Aorta (tissue), 5 donors: ENCODE measurements around the gene PMCH. TPM values are rescaled to one million over a fixed set of nuclear protein-coding genes. Genes with fewer than 3 reads are reported as not detected.
A peak's percentile ranks its signal among the peaks of the same experiment; 100 is the strongest.

Source experiments
- ATAC-seq: fragments of 200-7000 bp; cut with Tn5 transposase; one replicate; pipeline ENCODE4 v1.9.1; 2022; ENCODE audit warnings: moderate library complexity; ENCODE audit not compliant: low FRiP score
- DNase-seq, 2 donors: peaks; one replicate each; pipeline ENCODE4 v3.0.0-alpha.2; 2020
- H3K27ac ChIP-seq, 2 donors: one replicate each; pipeline ENCODE4 v1.5.1; 2013; ENCODE audit warnings: low read length in 2 of 2, mild to moderate bottlenecking in 2 of 2, moderate library complexity in 2 of 2, control low read depth in 1 of 2, inconsistent platforms in 1 of 2, low read depth in 1 of 2
- H3K27me3 ChIP-seq, 2 donors: one replicate each; pipeline ENCODE4 v1.6.1; 2013; ENCODE audit warnings: control low read depth in 1 of 2, low read length in 1 of 2, mild to moderate bottlenecking in 1 of 2, moderate library complexity in 1 of 2; ENCODE audit not compliant: insufficient read depth in 2 of 2, control insufficient read depth in 1 of 2
- H3K36me3 ChIP-seq, 2 donors: one replicate each; pipeline ENCODE4 v1.6.1; 2013; ENCODE audit warnings: control low read depth in 1 of 2, low read length in 1 of 2, mild to moderate bottlenecking in 1 of 2; ENCODE audit not compliant: insufficient read depth in 2 of 2, control insufficient read depth in 1 of 2
- H3K4me1 ChIP-seq, 2 donors: one replicate each; pipeline ENCODE4 v1.6.1; 2013; ENCODE audit warnings: low read length in 2 of 2, control low read depth in 1 of 2, mild to moderate bottlenecking in 1 of 2, moderate library complexity in 1 of 2; ENCODE audit not compliant: insufficient read depth in 2 of 2, control insufficient read depth in 1 of 2
- H3K4me3 ChIP-seq, 2 donors: one replicate each; pipeline ENCODE4 v1.5.1; 2013; ENCODE audit warnings: low read length in 2 of 2, control low read depth in 1 of 2, mild to moderate bottlenecking in 1 of 2
- H3K9me3 ChIP-seq: one replicate; pipeline ENCODE4 v1.6.1; 2013; ENCODE audit warnings: mild to moderate bottlenecking, low read length; ENCODE audit not compliant: control insufficient read depth
- WGBS, 2 donors: extraction: QIAGEN DNeasy Blood & Tissue Kit; methylation state at CpG; one replicate each; pipeline ENCODE4 v1.1.7; 2013; 5-methylcytosine and 5-hydroxymethylcytosine counted together
- intact Hi-C, 2 donors: fragments of 100-400 bp; cut with DNase I; formaldehyde crosslinking; loops; one replicate each; pipeline versions ENCODE4 v1.14.2 to v1.15.0; 2022
- polyA plus RNA-seq, 2 donors: library from polyadenylated mRNA; stranded (reverse); fragments of 200-250 nt; gene quantifications; one replicate each; pipeline ENCODE4 v1.2.3, GENCODE V29; 2013
- total RNA-seq, 2 donors: library from RNA; stranded (reverse); fragmentation: NEBNext Ultra II Directional; extraction: Animal tissue kit (Norgen Biotek cat#: 25700); gene quantifications; one replicate each; pipeline ENCODE4 v1.2.1, GENCODE V29; 2021
- donor health status: healthy with polysubstance abuse.
- donor health status: Bipolar disorder and iron deficiency.
- donor health status: DM: no; HTN: no; CAD: no.
- donor health status: DM: no; HTN: no; CAD: no.
- donor health status: DM: yes; HTN: yes; CAD: no.

Gene PMCH
- total and polyA plus RNA-seq, 4 donors, result not detected

- 67 to 69% methylated on average over 4 of the region's 4 CpGs for WGBS, 2 donors
- ATAC-seq (no peak), DNase-seq (no peak)
- H3K4me1 ChIP-seq, result no peaks in the 10 kb centered on the region
- H3K27ac ChIP-seq, result no peak overlapping the region
- H3K27me3 ChIP-seq, result no peaks in the 10 kb centered on the region
- no peak overlapping the region for H3K4me3 ChIP-seq
- H3K9me3 ChIP-seq, result peaks cover 1% of the 10 kb centered on the region
- H3K36me3 ChIP-seq, result no peaks in the 10 kb centered on the region
- intact Hi-C loops, result loop anchor here in 1 of 2 donors (10.0 kb wide), 1 partner anchor 292 kb away; no protein-coding TSS in a partner anchor
Observed at GRCh38 chr12:102202556-102202955, 4.9 kb upstream of the PMCH start.

- intact Hi-C loops, result loop anchor here in 1 of 2 donors (10.0 kb wide), 1 partner anchor 293 kb away; no protein-coding TSS in a partner anchor
- H3K9me3 ChIP-seq, result no peaks in the 10 kb centered on the region
Observed at GRCh38 chr12:102201436-102202061, 3.9 kb upstream of the PMCH start.

GRCh38 chr12:102195826-102196225 lies 1.8 kb downstream of the PMCH start:
- Histone ChIP-seq H3K4me3 (no peak overlapping the region), H3K9me3 (no peaks in the 10 kb centered on the region), H3K27me3 (no peaks in the 10 kb centered on the region), H3K4me1 (no peaks in the 10 kb centered on the region), H3K36me3 (no peaks in the 10 kb centered on the region), H3K27ac (no peak overlapping the region)
- no peak for DNase-seq
- WGBS, 2 donors, result 87 to 90% methylated on average over 4 of the region's 4 CpGs
- intact Hi-C loops, result no loop called here
- ATAC-seq, result no peak

More at GRCh38 chr12:102201436-102202061, 3.9 kb upstream of the PMCH start:
- no peak for ATAC-seq
- Histone ChIP-seq H3K27ac (no peak overlapping the region), H3K4me3 (no peak overlapping the region), H3K27me3 (no peaks in the 10 kb centered on the region), H3K36me3 (no peaks in the 10 kb centered on the region), H3K4me1 (no peaks in the 10 kb centered on the region)
- 84% methylated on average over 3 of the region's 3 CpGs for WGBS, 2 donors
- no peak for DNase-seq

- no peaks in the 10 kb centered on the region for H3K9me3 ChIP-seq
- intact Hi-C loops, result no loop called here
- H3K36me3 ChIP-seq, result no peaks in the 10 kb centered on the region
- H3K4me1 ChIP-seq, result no peaks in the 10 kb centered on the region
- no peak overlapping the region for H3K4me3 ChIP-seq
- H3K27me3 ChIP-seq, result no peaks in the 10 kb centered on the region
- WGBS, 2 donors, result 50 to 53% methylated on average over 2 of the region's 2 CpGs
- ATAC-seq, result no peak
- DNase-seq, result no peak
- no peak overlapping the region for H3K27ac ChIP-seq
Observed at GRCh38 chr12:102182635-102183034, 15.0 kb downstream of the PMCH start.

- DNase-seq, result no peak
- Histone ChIP-seq H3K27ac (no peak overlapping the region), H3K4me3 (no peak overlapping the region), H3K9me3 (no peaks in the 10 kb centered on the region), H3K4me1 (no peaks in the 10 kb centered on the region), H3K36me3 (no peaks in the 10 kb centered on the region), H3K27me3 (no peaks in the 10 kb centered on the region)
- WGBS, 2 donors, result 90 to 93% methylated on average over 2 of the region's 2 CpGs
- ATAC-seq, result no peak
- intact Hi-C loops, result loop anchor here in 1 of 2 donors (5.0 kb wide), 1 partner anchor 308 kb away; the partner anchor contains the start of gene IGF1
Observed at GRCh38 chr12:102174761-102175160, 22.9 kb downstream of the PMCH start.

- H3K9me3 ChIP-seq, result no peaks in the 10 kb centered on the region
- no peak overlapping the region for H3K27ac ChIP-seq
- H3K36me3 ChIP-seq, result no peaks in the 10 kb centered on the region
- DNase-seq, result no peak
- no peak overlapping the region for H3K4me3 ChIP-seq
- ATAC-seq, result no peak
- 90 to 98% methylated on average over 2 of the region's 2 CpGs for WGBS, 2 donors
- H3K27me3 ChIP-seq, result no peaks in the 10 kb centered on the region
- intact Hi-C loops, result loop anchor here in 1 of 2 donors (5.0 kb wide), 1 partner anchor 308 kb away; the partner anchor contains the start of gene IGF1
- H3K4me1 ChIP-seq, result no peaks in the 10 kb centered on the region
Observed at GRCh38 chr12:102174117-102174516, 23.5 kb downstream of the PMCH start.

- H3K27ac ChIP-seq, result no peak overlapping the region
- H3K9me3 ChIP-seq, result no peaks in the 10 kb centered on the region
- ATAC-seq (peak; percentile 62), DNase-seq (no peak)
- no peak overlapping the region for H3K4me3 ChIP-seq
- H3K27me3 ChIP-seq, result no peaks in the 10 kb centered on the region
- intact Hi-C loops, result loop anchor here in 1 of 2 donors (5.0 kb wide), 1 partner anchor 310 kb away; the partner anchor contains the start of gene IGF1
- H3K4me1 ChIP-seq, result peaks cover 0 to 2% of the 10 kb centered on the region in 2 donors
- no peaks in the 10 kb centered on the region for H3K36me3 ChIP-seq
Observed at GRCh38 chr12:102172436-102172835, 25.2 kb downstream of the PMCH start.

GRCh38 chr12:102171951-102172350 lies 25.7 kb downstream of the PMCH start:
- intact Hi-C loops, result loop anchor here in 1 of 2 donors (5.0 kb wide), 1 partner anchor 310 kb away; the partner anchor contains the start of gene IGF1
- Histone ChIP-seq H3K9me3 (no peaks in the 10 kb centered on the region), H3K27me3 (no peaks in the 10 kb centered on the region), H3K27ac (no peak overlapping the region), H3K4me3 (no peak overlapping the region), H3K4me1 (peaks cover 0 to 2% of the 10 kb centered on the region in 2 donors), H3K36me3 (no peaks in the 10 kb centered on the region)
- DNase-seq (no peak), ATAC-seq (no peak)
